ENCODE measurements around the gene DPP9. TPM values are rescaled to one million over a fixed set of nuclear protein-coding genes. Genes with fewer than 3 reads are reported as not detected.
A peak's percentile ranks its signal among the peaks of the same experiment; 100 is the strongest.

DPP9 gene
- polyA plus RNA-seq, 3 donors, result 18.6 to 36.4 (median 23.4) TPM

GRCh38 chr19:4744451-4745174 lies 21.0 kb upstream of the DPP9 start:
- H3K27ac ChIP-seq (ENCODE audit: low read depth, low read length), result no peak overlapping the region
- 27 to 45% (median 31%) methylated on average over 8 of the region's 8 CpGs for WGBS, 3 donors

GRCh38 chr19:4742723-4743646 lies 19.3 kb upstream of the DPP9 start:
- H3K27ac ChIP-seq (ENCODE audit: low read depth, low read length), result no peak overlapping the region

GRCh38 chr19:4740092-4740491 lies 16.4 kb upstream of the DPP9 start:
- WGBS, 3 donors, result 65 to 78% (median 66%) methylated on average over 2 of the region's 2 CpGs
- no peak overlapping the region for H3K27ac ChIP-seq (ENCODE audit: low read depth, low read length)

More at GRCh38 chr19:4742723-4743646, 19.3 kb upstream of the DPP9 start:
- WGBS, 3 donors, result 24 to 28% (median 27%) methylated on average over 12 of the region's 12 CpGs

GRCh38 chr19:4738734-4739133 lies 15.1 kb upstream of the DPP9 start:
- 39 to 50% (median 42%) methylated on average over 4 of the region's 4 CpGs for whole genome bisulfite sequencing, 3 donors
- H3K27ac ChIP-seq (ENCODE audit: low read depth, low read length), result no peak overlapping the region

- 12 to 19% (median 16%) methylated on average over 11 of the region's 11 CpGs for WGBS, 3 donors
- no peak overlapping the region for H3K27ac ChIP-seq (ENCODE audit: low read depth, low read length)
Observed at GRCh38 chr19:4737955-4738600, 14.4 kb upstream of the DPP9 start.

GRCh38 chr19:4733755-4734345 lies 10.2 kb upstream of the DPP9 start:
- WGBS, 3 donors, result 26 to 37% (median 36%) methylated on average over 1 of the region's 1 CpG
- no peak overlapping the region for H3K27ac ChIP-seq (ENCODE audit: low read depth, low read length)

GRCh38 chr19:4732680-4733114 lies 9.1 kb upstream of the DPP9 start:
- no peak overlapping the region for H3K27ac ChIP-seq (ENCODE audit: low read depth, low read length)
- 9 to 15% (median 13%) methylated on average over 8 of the region's 8 CpGs for WGBS, 3 donors

GRCh38 chr19:4730740-4731171 lies 7.1 kb upstream of the DPP9 start:
- WGBS, 3 donors, result 97 to 100% (median 100%) methylated on average over 1 of the region's 1 CpG
- no peak overlapping the region for H3K27ac ChIP-seq (ENCODE audit: low read depth, low read length)

- H3K27ac ChIP-seq (ENCODE audit: low read depth, low read length), result no peak overlapping the region
- 55 to 87% (median 84%) methylated on average over 10 of the region's 10 CpGs for WGBS, 3 donors
Observed at GRCh38 chr19:4728871-4729270, 5.2 kb upstream of the DPP9 start.

- peak overlapping the region; percentile 63 for H3K27ac ChIP-seq (ENCODE audit: low read depth, low read length)
- WGBS, 3 donors, result 1 to 4% (median 3%) methylated on average over 27 to 28 of the region's 28 CpGs
Observed at GRCh38 chr19:4722671-4723594, 709 bp downstream of the DPP9 start.

GRCh38 chr19:4721196-4721595 lies 2.4 kb downstream of the DPP9 start:
- WGBS, 3 donors, result 92 to 95% (median 94%) methylated on average over 6 of the region's 6 CpGs
- no peak overlapping the region for H3K27ac ChIP-seq (ENCODE audit: low read depth, low read length)

GRCh38 chr19:4720037-4720700 lies 3.5 kb downstream of the DPP9 start:
- H3K27ac ChIP-seq (ENCODE audit: low read depth, low read length), result no peak overlapping the region
- 75 to 84% (median 82%) methylated on average over 13 of the region's 13 CpGs for WGBS, 3 donors

- 85 to 92% (median 89%) methylated on average over 11 of the region's 11 CpGs for WGBS, 3 donors
Observed at GRCh38 chr19:4719499-4719866, 4.2 kb downstream of the DPP9 start.

GRCh38 chr19:4717966-4718701 lies 5.5 kb downstream of the DPP9 start:
- no peak overlapping the region for H3K27ac ChIP-seq (ENCODE audit: low read depth, low read length)
- WGBS, 3 donors, result 91 to 93% (median 93%) methylated on average over 15 of the region's 15 CpGs

More at GRCh38 chr19:4719499-4719866, 4.2 kb downstream of the DPP9 start:
- H3K27ac ChIP-seq (ENCODE audit: low read depth, low read length), result no peak overlapping the region

GRCh38 chr19:4717191-4717965 lies 6.3 kb downstream of the DPP9 start:
- no peak overlapping the region for H3K27ac ChIP-seq (ENCODE audit: low read depth, low read length)

More at GRCh38 chr19:4717191-4717965, 6.3 kb downstream of the DPP9 start:
- 72 to 83% (median 76%) methylated on average over 23 of the region's 23 CpGs for WGBS, 3 donors
